HG02763 (cell line): Measurements from ENCODE around the gene PRIMA1.

ENCODE experiments used
- ATAC-seq: cut with Tn5 transposase; IDR thresholded peaks from one replicate; pipeline ENCODE4 v1.9.1; 2021; ENCODE audit warnings: mild to moderate bottlenecking, moderate library complexity; ENCODE audit not compliant: unreplicated experiment

Gene PRIMA1

DNA sequence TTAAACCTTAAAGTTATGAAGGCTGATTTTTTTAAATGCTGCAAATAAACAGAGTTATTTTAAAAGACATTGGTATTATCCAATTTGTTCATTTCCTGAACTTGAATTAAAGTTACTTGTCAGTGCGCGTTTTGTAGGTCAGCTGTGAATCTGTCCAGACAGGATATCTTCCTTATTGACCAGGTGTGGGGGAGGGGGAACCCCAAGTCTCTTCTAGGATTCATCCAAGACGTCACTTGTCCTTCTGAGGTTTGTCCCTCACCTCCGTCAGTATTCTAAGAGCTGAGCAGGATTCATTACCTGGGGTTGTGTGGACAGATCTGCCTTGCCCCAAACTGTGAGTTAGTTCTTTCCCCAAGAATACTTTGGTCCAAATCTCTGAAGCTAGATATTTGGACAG lies 8.8 kb upstream of the PRIMA1 start:
- ATAC-seq: no peak

DNA sequence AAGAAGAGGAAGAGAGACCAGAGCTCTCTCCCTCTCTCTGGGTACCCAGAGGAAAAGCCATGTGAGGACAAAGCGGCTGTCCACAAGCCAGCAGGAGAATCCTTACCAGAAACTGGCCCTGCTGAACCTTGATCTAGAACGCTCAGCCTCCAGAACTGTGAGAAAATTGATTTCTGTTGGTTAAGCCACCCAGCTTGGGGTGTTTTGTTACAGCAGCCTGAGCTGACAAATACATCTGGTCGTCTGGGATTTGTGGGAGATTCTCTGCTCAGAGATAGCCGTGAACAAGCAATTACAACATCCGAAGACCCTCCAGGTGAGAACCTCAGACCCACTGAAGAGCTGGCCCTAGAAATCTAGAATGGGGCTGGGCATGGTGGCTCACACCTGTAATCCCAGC lies 6.5 kb upstream of the PRIMA1 start:
- no peak for ATAC-seq

DNA sequence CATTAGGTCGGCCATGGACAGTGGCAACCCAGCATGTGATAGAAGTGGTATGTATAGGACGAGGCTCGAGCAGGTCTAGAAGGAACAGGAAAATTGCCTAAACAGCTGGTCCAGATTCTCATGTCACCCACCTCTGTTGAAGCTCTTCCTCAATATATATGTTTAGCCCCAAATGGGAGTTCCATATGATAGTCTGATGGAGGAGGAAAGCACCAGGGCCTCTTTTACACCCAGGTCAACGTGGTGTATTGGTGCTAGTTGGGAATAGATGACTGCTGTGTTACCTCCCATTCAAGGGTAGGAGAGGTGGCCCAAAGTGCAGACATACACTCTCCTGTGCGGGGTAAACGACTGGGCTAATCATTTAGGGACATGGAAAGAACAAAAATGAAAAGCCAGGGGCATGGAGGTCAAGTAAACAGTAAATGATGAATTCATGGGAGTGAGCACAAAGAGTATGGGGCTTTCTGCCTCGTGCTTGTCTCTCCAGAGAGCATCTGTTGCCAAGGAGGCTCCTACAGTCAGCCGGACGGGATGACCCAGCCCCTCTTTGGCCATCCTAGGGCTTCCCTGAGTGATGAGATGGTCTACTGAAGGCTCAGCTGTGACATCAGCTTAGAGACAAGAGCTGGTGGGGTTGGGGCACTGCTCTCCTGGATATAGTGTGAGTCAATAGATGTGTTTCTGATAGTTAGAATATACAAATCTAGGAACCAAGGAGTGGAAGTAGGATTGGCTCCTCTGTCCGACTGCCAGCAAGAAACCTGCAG lies 5.5 kb upstream of the PRIMA1 start:
- ATAC-seq: no peak

DNA sequence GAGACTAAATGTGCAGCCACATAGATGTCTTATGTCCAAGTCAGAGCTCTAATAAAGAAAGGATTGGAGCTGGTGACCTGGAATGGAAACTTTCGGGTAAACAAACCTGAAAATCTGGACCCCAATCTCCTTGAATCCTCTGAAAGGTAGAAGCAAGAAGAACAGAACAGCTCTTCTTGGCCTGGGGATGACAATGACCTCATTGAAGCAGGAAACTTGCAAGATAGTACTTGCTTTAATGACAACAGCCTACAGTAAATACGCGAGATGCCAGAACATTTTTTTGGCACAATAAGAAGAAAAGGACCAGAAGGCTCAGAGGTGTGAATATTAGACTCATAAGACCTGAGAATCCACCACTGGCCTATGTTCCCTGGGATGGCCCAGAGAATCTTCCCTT lies 4.1 kb upstream of the PRIMA1 start:
- ATAC-seq: no peak

DNA sequence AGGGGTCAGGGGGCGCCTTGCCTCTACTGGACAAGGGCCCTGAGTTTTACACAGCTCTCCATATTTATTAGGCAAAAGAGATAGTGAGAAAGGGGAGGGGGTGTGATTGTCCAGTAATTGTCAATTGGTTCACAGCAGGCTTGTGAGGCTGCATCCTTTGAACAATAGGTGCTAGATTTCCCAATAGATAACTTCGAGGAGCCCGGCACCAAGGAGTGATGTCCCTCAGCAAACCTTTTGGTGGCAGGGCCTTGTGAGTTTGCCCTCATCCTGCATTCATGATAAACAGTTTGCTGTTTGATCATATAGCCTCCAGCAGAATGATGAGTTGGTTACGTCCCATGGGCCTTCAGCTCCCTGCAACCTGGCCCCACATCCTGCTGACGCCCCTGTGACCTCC lies 2.7 kb upstream of the PRIMA1 start:
- no peak for ATAC-seq

DNA sequence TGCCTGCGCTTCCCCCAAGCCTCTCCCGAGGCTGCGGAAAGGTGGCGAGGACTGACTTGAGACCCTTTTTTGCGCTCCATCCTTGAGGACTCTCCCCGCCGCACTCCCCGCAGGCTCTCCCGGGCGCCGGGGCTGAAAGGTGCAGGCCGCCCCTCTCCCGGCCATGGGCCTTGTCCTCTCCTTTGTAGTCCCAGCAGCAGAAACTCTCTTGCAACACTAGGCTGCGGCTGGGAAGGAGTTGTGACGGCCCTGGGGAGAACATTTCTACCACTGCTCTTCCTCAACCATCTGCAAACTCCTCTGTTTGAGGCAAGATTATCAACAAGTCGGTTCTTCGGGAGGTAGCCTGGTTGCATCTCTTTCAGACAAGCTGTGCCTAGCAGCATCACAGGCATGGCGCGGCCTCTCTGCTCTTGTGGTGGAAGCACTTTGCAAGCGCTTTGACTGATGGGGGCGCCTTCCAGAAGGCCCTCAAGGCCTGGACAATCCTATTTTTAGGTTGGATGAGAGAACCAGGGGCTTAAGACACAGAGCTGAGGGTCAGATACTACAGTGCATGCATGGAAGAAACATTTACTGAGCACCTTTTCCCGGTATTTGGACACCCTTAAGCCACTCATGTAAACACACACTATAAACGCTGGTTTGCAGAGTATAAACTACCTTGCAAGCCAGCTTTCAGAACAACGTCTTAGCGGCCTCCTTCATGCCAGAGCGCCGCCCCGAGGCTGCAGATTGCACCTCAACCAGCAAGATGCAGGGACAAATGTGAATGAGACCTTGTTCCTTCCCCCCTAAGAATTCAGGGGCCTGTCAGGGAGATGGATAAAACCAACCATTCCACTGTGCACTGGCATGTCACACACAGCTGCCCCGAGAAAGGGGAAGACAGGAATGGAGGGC lies 1.2 kb upstream of the PRIMA1 start:
- ATAC-seq: no peak

DNA sequence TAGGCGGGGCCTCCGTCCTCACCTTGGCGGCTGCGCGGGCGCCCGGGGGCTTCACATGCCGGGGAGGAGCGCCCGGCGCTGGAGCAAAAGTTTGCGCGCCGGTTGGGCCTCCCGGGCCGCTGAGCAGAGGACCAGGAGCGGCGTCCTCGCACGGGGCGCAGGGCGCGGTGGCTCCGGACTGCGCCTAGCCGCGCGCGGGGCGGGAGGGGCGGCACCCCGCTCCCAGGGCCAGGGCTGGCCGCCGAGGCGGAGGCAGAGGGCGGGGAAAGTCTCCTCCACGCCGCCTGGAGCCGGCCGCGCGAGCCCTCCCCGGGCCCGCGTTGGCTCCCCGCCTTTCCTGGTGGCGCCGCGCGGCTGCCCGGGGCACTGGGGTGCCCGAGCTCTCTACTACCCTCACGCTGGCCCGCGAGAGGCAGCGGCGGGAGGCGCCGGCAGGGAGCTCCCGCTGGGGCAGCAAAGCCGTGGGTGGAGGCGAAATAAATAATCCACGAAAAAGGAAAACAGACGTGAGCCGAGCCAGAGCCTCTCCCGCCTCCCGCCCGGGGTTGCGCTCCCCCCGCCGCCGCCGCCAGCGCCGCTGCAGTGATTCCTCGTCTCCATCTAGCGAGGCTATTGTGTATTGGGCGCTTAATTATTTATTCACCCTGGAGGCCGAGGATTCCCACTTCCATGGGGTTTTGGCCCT lies 400 bp upstream of the PRIMA1 start:
- ATAC-seq: no peak

DNA sequence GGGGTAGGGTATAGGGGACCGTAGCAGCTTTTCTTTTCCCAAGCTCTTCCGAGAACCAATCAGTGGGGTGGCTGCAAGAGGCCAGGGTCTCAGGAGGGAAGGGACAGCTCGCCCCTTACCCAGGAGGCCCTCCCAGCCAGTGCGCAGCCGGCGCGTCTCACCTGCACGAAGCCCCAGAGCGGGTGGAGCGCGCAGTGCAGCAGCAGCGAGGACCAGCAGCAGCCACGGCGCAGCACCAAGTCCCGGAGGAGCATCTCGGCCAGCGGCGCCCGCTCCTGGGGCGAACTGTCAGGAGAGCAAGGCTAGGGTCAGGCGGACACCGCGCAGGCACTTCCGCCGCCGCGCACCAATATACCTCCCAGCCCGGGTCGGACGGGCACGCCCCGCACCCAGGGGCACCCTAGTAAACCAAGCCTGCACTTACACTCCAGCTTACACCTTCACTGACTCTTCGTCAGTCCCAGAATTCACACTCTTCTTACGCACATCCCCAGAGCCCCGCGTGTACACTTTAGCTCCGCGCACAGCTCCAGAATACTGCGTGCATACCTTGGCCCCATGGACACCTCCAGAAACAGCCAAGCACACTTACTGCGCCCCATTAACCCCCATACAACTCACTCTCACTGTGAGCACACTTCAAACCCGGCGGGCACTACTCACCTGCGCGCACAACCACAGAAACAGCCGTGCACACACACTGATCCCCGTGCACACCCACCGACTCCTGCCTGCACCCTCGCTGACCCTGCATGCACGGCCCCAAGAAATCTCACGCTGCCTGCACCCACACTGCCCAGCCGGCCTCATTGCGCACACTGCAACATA lies 606 bp downstream of the PRIMA1 start:
- no peak for ATAC-seq

DNA sequence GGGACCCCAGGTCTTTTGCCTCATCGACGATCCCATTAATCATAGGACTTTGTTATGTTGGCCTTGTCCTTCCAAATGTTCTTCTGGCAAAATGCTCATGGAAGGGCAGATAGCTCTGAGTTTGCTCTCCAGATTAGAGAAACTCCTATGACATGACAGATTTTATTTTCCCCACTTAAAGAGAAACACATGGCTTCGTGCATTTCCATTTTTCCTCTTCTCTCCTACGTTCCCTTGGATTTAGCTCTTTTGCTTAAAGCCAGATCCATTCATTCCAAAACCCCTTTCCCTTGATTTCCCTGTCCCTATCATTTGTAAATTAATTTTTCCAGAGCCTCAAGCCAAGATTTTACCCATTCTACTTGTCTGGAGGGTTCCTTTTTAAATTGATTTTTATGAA lies 2.9 kb downstream of the PRIMA1 start:
- no peak for ATAC-seq

DNA sequence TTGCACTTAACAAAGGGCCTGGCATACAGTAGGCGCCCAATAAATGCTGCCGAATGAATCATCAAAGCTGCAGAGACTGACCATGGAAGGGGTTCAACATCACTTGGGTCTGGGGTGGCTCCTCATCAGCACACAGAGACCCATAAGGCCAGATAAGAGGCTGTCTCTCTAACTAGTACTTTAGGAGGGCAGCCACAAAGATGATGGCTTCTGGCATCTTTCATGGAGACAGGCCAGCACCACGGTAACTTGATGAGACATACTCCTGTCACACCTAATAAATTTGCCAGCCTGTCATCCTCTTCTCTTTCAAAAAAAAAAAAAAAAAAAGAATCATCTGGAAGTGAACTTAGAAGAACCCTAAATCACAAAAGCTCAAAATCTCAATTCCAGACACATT lies 3.4 kb downstream of the PRIMA1 start:
- no peak for ATAC-seq

DNA sequence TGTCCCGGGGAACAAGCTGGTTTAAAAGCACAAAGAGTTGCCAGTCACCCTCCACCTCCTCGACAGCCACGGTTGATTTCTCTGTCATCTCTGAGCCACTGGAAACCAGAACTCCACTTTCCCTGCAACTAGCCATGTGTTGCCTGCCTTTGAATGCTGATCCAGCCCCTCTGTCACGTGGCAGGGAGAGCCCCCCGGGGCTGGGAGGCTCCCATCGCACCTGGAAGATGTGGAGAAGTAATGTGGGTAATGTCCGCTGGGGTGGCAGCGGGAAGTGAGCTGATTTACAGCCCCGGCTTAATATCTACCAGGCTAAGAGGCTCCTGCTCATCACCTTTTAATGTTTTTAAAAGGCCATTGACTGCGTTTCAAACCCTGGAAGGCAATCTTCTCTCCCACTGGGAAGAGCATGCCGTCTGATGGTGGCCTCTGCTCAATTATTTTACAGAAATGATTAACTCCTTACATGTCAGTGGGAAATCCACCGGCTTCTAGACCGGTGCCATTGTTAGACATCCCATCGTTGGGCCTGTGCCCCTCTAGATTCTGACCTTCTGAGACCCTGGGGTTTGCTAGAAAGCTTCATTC lies 7.4 kb downstream of the PRIMA1 start:
- no peak for ATAC-seq

DNA sequence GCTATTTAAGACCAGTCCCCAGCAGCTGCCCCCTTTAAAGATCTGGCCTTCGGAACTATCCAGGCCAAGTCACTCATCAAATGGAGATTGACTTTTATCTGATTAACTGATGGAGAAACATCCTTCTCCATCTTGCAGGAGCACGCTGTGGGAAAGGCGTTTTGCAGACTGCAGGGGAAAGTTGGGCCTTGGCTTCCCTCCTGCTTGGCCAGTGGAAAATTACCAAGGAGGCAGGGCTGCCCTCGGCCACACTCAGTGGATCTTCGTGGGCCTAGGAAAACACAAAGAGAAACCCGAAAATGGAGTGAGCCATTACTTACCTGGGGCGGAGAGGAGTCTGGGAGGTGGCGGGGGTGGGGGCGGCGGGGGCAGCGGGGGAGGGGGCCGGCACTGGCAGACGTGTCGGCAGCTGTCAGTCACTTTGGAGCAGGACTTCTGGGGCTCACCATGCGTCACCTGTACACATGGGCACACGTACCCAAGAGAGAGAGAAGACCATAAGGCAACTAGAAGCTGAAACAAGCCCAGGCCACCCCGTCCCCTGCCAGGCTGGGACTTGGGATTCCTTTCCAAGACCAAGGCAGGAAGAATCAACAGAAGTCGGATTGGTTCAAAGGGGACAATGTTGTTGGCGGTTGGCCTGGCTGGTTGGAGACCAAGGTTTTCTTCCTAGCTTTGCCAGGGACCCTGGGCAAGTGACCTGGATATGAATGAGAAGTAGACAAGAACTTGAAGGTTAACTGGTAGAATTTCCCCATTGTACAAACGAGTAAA lies 9.2 kb downstream of the PRIMA1 start:
- no peak for ATAC-seq

DNA sequence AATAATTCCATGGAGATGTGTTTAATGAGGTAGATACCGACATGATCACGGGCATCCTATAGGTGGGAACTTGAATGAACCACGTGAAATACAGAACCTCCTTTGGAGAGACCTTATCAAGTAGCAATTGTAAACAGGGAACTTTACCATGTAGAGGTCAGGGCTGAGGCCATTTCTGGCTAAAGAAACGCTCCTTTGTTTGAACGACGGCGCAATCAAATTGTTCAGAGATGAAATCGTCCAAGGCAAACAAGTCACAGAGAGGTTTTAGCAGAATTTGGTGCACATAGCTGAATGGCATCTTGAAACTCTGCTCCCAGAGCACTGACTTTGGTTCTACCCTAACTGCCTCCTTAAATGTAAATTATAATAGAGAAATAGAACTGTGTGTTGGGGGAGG lies 9.8 kb downstream of the PRIMA1 start:
- ATAC-seq: no peak

DNA sequence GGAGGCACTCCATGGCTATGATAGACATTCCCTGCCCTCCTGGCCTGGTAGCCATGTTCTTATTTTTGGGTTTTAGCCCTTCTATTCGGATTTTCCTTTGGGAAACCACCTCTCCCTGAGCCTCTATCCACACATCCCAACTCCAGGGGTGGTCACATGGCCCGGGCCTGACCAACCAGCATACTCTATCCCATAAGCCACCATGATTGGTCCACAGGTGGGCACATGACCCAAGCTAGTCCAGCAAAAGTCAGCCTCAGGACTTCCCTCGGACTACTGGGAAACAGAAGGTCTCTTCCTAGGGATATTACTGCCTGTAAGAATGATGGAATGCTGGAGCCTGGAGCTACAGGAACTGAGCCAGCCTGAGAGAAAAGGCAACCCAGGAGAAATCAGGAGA lies 12.5 kb downstream of the PRIMA1 start:
- ATAC-seq: no peak

DNA sequence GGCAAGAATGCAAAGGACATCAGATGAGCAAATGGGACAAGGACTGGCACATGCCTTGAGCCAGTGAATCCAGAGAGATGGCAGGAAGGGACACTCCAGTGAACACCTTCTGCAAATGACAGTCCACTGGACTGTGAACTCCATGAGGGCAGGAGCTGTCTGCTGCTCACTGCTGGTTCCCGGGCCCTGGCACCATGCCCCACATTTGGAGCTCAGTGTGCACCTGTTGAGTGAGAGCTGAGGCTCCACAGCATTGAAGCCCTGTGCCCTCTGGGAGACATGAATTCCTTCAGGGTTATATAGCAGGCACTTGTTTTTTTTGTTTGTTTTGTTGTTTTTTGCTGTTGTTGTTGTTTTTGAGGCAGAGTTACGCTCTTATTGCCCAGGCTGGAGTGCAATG lies 13.1 kb downstream of the PRIMA1 start:
- ATAC-seq: no peak

DNA sequence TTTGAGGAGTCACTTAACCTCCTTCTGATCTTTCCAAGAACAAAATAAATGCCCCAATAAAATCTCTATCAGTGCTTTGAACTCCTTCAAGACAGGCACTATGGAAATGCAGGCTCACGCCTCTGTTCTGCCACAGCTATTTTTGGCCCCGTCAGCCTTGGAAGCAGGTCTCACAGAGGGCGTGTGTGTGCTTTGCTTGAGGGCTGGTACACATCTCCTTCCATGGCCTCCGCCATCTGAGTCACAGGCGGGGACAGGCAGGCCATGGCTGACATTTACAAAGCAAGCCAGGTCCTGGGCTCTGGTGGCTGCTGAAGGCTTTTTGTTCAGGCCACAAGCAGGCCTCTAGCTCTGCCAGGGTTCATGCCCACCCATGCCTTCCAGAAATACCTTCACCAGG lies 16.0 kb downstream of the PRIMA1 start:
- ATAC-seq: no peak

DNA sequence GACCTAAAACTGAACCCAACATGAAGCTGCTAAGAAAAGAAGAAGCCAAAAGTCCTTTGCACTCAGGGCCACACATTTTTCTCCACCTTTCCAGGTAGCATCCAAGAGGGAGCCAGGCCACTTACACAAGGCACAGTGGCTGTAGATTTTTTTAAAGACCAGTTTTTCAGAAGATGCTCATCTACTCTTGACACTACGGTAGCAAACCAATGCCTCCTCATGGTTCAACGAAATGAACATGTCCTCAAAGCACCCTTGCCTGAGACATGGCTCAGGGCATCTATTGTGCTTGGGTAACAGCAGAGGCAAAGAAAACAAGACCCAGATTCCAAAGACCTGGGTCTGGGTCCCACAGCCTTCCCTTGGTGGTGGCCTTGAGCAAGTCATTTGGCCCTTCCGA lies 22.3 kb downstream of the PRIMA1 start:
- ATAC-seq: no peak

DNA sequence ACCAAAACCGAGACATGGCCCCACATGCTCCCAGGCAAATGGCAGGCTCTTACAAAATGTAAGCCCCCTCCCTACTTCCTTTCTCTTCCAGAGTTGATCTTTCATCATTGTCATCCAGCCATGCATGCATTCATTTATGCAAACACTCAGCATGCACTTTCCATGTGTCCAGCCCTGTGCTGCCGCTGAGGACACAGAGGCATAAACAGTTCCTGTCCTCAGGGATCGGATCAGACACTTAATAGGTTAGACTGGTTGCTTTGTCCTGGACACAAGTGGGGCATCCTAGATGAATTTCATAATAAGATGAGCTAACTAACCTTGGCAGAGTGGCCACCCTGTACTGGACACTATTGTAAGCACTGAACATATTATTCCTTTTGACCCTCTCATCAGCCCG lies 23.1 kb downstream of the PRIMA1 start:
- no peak for ATAC-seq

DNA sequence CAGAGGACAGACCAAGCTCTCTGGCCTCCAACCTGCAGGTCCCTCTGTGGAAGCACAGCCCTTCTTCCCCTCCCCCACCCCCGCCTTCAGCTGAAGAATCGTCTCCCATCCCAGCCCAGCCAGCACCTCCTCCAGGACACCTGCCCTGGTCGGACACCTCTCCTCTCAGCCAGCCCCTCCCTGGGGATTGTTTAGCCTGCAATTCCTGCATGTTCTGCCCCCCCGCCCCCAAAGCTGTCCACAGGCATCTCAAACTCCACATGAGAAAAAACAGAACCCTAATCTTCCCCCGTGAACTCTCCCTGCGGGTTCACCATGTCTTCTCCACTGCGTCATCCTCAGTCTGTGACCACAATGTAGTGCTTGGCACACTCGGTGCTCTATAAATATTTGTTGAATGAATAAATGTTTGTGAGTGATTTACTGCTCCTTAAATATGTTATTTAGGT lies 24.1 kb downstream of the PRIMA1 start:
- ATAC-seq: no peak
